Measurements from ENCODE around the gene SCAF8.

The SCAF8 gene

GRCh38 chr6:154840363-154840762, 107.1 kb downstream of the SCAF8 start:
- no peak for DNase-seq (ENCODE audit: low read depth)

GRCh38 chr6:154841109-154841508, 107.9 kb downstream of the SCAF8 start:
- DNase-seq (ENCODE audit: low read depth), result no peak

DNA sequence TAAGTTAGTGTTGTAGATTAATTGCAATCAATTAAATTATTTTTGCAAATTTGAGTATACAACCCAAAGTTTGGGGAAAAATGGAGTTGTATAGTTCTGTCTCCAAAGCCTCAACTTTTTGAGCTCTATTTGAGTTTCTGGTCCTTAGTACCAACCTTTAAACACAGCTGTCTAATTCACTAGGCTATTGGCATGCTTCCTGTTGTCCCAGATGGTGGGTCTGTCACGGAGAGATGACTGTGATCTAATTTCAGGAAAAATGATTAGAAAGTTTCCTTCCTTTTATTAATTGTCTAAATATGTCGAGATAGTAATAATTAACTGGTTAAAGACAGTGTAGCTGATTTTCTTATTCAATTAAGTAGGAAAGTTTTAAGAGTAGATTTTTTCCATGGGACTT, 109.6 kb downstream of the SCAF8 start:
- no peak for DNase-seq (ENCODE audit: low read depth)

DNA sequence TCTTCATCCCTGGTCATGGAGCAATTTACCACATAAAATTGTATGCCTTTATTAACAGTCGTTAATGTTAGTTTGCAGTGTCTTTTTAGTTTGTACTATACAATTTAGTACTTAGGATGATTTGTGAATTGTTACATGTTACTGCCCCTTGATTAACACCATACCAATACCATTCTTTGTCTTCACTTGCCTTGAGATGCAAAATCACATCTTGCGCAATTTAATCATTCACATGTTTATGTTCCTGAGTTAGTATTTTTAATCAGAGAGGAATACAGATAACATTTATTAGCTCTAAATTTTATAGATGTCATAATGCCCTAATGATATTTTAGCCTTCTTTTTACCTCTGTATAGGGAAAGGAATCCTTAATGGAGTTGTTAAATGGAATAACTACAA, 114.1 kb downstream of the SCAF8 start:
- no peak for DNase-seq (ENCODE audit: low read depth)

DNA sequence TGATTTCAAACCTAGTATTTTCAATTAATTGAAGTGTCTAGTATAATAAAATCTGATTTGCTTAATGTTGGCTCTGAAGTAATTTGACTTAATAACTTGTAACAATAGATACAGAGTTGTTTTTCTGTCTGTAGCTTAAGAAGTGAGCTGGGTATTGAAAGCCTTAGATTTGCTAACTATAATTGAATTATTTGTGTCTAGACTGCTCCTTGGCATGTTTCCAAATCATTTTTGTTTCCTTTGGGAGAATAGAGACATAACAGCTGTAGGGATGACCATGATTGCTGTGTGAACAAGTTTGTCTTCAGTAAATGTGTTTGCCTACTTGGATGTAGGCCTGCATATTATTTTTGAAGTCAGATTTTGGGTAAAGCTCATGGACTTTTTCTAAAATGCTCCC, 115.4 kb downstream of the SCAF8 start:
- no peak for DNase-seq (ENCODE audit: low read depth)

GRCh38 chr6:154849475-154849874, 116.3 kb downstream of the SCAF8 start:
- DNase-seq (ENCODE audit: low read depth), result no peak

GRCh38 chr6:154852687-154853086, 119.5 kb downstream of the SCAF8 start:
- no peak for DNase-seq (ENCODE audit: low read depth)

DNA sequence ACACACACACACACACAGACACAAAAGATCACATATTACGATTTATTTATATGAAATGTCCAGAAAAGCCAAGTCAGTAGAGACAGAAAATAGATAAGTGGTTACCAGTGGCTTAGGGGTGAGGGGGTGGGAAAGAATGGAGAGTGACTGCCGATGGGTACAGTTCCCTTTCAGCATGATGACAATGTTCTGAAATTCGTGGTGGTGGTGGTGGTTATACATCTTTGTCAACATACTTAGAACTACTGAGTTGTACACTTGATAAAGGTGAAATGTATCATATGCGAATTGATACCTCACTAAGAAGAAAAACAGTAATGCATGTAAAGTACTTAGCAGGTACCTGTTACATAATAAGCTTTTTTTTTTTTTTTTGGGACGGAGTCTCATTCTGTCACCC, 124.3 kb downstream of the SCAF8 start:
- DNase-seq (ENCODE audit: low read depth), result no peak

GRCh38 chr6:154861825-154862224, 128.6 kb downstream of the SCAF8 start:
- no peak for DNase-seq (ENCODE audit: low read depth)

GRCh38 chr6:154862536-154862935, 129.3 kb downstream of the SCAF8 start:
- no peak for DNase-seq (ENCODE audit: low read depth)

DNA sequence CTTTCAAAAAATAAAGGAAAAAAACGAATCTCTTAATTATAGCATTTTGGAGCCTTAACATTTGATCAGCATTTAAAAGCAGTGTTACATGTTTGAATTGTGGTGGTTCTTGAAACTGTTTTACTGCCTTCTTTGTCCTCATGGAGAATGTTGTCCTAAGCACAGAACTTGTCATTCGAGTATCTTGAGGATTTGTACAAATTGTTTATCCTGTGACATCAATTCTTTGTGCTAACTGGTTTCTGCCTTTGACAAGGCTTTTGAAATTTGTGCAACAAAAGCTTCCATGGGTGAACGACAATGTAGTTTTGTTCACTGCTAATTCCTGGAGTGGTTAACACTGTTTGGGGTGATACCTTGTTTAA, 130.8 kb downstream of the SCAF8 start:
- DNase-seq (ENCODE audit: low read depth), result no peak

DNA sequence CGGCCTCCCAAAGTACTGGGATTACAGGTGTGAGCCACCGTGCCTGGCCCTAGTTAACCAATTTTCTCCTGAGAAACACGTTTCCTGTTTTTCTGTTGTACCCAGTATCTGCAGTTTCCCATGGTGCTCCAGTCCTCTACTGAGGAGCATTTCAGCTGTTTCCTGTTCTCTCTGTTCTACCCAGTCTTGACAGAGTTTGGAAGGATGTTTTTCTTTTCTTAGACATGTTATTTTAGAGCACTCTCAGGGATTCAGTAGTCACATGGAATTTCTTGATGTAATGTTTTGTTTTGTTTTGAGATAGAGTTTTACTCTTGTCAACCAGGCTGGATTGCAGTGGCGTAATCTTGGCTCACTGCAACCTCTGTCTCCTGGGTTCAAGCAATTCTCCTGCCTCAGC, 132.1 kb downstream of the SCAF8 start:
- DNase-seq (ENCODE audit: low read depth), result no peak

DNA sequence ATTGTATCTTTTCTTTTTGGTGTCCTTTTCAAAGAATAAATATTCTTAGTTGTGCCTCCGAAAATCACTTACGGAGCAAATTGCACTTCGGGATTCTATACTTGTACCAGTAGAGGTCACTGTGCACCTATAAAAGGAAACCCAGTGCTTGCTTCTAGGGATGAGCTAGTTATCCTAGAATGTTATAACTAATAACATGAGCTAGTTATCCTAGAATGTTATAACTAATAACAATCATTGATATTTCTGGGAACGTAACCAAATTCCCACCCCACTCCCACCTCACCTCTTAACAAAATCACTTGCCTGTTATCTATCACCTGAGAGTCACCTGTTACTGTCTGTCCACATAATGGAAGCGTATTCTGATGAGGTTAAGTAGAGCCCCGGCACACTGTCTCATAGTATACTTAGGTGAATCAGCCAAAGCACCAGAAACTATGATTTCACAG, 135.0 kb downstream of the SCAF8 start:
- peak; percentile 19 for DNase-seq (ENCODE audit: low read depth)

GRCh38 chr6:154872542-154873114, 139.4 kb downstream of the SCAF8 start:
- DNase-seq (ENCODE audit: low read depth), result no peak

DNA sequence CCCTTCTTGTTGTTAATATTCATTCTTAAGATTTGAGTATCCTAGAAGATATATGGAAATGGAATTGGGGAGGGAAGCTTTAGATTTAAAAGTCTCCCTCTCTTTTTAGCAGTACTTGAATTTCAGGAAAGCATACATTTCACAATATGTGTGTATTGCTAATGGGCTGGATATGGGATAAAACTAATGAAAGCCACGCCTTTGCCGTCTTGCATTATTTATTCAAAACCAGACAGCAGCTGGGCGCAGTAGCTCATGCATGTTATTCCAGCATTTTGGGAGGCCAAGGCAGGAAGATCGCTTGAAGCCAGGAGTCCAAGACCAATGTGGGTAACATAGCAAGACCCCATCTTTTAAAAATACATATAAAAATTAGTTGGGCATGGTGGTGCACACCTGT, 140.3 kb downstream of the SCAF8 start:
- no peak for DNase-seq (ENCODE audit: low read depth)

DNA sequence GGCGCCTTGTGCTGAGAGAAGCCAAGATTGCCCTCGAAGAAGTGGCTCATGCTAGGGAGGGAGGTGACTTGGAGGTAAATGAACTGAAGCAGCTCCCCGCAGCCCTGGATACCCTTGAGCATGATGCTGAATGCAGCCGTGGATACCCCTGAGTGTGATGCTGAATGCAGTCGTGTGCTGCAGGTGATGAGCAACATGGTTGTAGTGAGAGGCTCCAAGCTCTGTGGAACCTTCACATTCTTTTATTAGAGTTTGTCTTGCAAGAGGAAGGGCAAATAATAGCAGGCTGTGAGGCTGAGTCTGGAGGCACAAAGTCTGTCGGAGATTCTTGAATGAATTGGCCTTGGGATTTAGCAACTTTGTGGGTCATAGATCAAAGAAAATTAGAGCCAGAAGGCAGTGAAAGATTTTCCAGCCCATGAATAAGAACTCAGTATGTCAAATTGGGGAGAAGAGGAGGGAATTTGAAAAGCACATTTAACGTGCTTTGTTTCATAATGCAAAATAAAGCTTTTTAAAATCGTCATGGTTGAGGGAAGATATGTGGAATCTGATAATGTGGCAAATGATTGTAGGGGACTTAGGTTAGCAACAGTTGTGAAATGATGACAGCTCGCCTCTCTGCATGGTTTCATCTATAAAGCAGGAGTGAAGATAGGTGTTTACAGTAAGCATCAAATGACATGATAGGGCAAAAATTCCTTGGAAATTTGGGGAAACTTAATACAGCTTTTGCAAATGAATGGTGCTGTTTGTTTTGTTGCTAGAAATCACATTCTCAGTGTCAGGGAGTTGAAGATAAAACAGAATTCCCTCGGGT, 141.8 kb downstream of the SCAF8 start:
- DNase-seq (ENCODE audit: low read depth), result no peak

DNA sequence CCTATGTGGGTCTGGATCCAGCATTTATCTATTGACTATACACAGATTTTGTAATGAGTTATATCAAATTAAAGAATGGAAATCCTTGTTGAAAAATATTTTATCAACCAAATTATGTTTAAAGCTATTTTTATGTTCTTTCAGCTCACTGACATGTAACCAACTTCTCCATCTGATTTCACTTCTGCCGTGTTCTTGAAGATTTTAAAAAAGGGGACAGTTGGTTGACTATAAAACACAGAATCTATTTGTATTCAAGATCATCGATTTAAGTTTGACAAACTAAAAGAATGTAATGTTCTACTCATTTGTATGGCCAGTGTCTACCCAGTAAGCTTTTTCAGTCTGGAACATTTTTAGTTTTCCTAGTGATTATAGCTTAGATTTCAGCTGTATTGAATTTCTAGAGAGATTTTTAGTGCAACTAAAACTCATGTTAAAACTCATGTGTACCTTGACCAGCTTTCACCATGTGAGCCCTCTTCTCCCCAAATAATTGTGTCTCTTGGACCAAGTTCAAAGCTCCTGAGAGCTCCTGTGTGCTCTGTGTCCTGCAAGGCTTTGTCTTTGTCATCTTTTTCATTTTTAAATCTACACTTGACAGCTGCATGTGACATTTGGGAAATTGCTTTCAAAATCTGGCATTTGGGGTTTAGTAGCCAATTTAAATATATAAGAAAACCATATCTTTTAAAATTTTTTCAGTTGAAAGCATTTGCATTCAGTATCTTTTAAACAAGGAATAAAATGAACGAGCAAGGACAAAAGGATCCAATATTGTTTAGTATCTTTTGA, 143.5 kb downstream of the SCAF8 start:
- DNase-seq (ENCODE audit: low read depth), result no peak

DNA sequence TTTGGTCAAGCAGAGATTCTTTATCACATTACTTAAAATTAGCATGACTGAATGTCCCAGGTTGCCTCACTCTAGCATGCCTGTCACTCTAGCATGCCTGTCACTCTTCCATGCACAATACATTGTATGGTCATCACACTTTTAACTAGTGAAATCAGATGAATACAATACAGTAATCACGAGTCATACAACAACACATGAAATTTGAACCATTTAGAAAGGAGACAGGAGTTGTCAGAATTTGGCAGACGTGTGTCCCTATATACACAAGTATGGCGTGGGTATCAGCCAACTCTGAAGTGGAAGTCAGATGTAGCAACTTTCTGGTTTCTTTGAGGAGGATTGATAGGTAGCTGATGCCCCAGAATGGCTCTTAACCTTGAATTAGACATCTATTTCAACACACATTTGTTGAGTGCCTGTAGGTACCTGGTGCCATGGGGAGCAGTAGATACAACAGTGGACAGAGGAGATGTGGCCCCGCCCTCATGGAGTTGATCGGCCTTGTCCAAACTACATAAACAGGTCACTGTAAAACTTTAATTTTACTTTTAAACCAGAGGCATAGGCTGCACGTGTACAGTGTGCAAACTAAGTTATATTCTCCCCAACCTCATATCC, 145.8 kb downstream of the SCAF8 start:
- DNase-seq (ENCODE audit: low read depth), result no peak

DNA sequence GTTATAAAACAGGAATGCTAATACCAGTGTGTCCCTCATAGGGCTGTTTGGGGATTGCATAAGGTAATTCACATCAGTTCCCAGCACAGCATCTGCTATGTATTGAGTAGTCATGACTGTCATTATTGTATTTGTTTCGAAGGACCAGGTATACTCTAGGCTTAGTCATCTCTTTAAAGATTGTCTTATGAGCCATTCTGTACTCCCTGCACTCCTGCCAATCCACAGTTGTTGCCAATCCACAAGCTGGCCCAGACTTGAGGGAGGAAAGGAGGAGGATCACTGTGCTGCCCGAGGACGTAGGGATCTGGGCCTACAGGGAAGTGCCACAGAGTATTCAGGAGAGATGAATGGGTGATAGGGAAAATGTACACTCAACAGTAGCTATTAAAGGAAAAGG, 148.9 kb downstream of the SCAF8 start:
- no peak for DNase-seq (ENCODE audit: low read depth)

Data from GM04503 (cell line).